Calu3 (cell line): ENCODE measurements around the gene TEKT4. TPM values are rescaled to one million over a fixed set of nuclear protein-coding genes. Genes with fewer than 3 reads are reported as not detected.
"Not testable (repeated sequence)": the region's sequence is repeated elsewhere in the genome, so short reads cannot be mapped to it uniquely, and the experiment has no call there.

ENCODE experiments used
- Bru-seq: library from RNA; stranded (reverse); fragments of 400-500 nt; gene quantifications from one replicate; lab custom pipeline; 2021; lab: Mats Ljungman, UMichigan
- BruChase-seq, 2 experiments: library from RNA; stranded (reverse); fragments of 400-500 nt; gene quantifications; one replicate each; lab custom pipeline; 2021; lab: Mats Ljungman, UMichigan
- BruUV-seq: library from RNA; stranded (reverse); fragments of 400-500 nt; replicated peaks from 2 replicates; lab custom pipeline; 2021; lab: Mats Ljungman, UMichigan
- CTCF ChIA-PET: fragments of 300-600 bp; sonication (Branson Sonifier 250); formaldehyde crosslinking; loops from one replicate; lab custom pipeline; 2022; ENCODE audit warnings: antibody characterized with exemption; lab: Charles Lee
- DNase-seq: peaks from one replicate; pipeline ENCODE4 v3.0.0; 2022
- H3K27ac Mint-ChIP-seq: one replicate; pipeline ENCODE4 v1.8.0; 2022; ENCODE audit warnings: mixed read lengths; ENCODE audit not compliant: unreplicated experiment
- H3K27me3 Mint-ChIP-seq: one replicate; pipeline ENCODE4 v1.8.0; 2022; ENCODE audit warnings: mixed read lengths; ENCODE audit not compliant: unreplicated experiment
- H3K36me3 Mint-ChIP-seq: one replicate; pipeline ENCODE4 v1.8.0; 2022; ENCODE audit warnings: mild to moderate bottlenecking, moderate library complexity, mixed read lengths; ENCODE audit not compliant: insufficient read depth, unreplicated experiment
- H3K4me1 Mint-ChIP-seq: one replicate; pipeline ENCODE4 v1.8.0; 2022; ENCODE audit warnings: mild to moderate bottlenecking, low read depth, mixed read lengths; ENCODE audit not compliant: unreplicated experiment
- H3K4me3 Mint-ChIP-seq: one replicate; pipeline ENCODE4 v1.8.0; 2022; ENCODE audit warnings: mild to moderate bottlenecking, low read depth, moderate library complexity, mixed read lengths; ENCODE audit not compliant: unreplicated experiment
- H3K9me3 Mint-ChIP-seq: one replicate; pipeline ENCODE4 v1.8.0; 2022; ENCODE audit warnings: low read depth, mixed read lengths; ENCODE audit not compliant: unreplicated experiment
- CTCF ChIP-seq: fragments of 200-600 bp; IDR thresholded peaks from one replicate; pipeline ENCODE4 v1.8.0; 2022; ENCODE audit warnings: antibody characterized with exemption; ENCODE audit not compliant: unreplicated experiment
- intact Hi-C: fragments of 100-400 bp; cut with micrococcal nuclease; formaldehyde crosslinking; loops from one replicate; pipeline ENCODE4 v1.10.0; 2022; ENCODE audit not compliant: unreplicated experiment
- long read RNA-seq: library from polyadenylated mRNA; stranded (forward); transcript quantifications from one replicate; pipeline ENCODE4 v2.0.0, GENCODE V29; 2022
- total RNA-seq: library from RNA; stranded (reverse); gene quantifications from 2 replicates; pipeline ENCODE4 v1.2.3, GENCODE V29; 2022

The TEKT4 gene
- 0.24 TPM in 1 of 2 replicates, not detected in the other for total RNA-seq
- Bru-seq, nascent RNA: not detected
- not detected for BruChase-seq, experiment 1, labeled RNA remaining after a 6-hour chase
- BruChase-seq, experiment 2, labeled RNA remaining after a 2-hour chase: not detected
- long read RNA-seq: 0 reads

GRCh38 chr2:94871226-94872087 is at the start of gene TEKT4:
Gene TEKT4 (plus strand): TSS chr2:94871430. CDS start chr2:94871580, 150 bp downstream.
- no peaks in the 10 kb centered on the region for H3K27me3 Mint-ChIP-seq
- no peak for DNase-seq
- no peaks in the 10 kb centered on the region for H3K36me3 Mint-ChIP-seq
- CTCF ChIA-PET: no interaction called here
- BruUV-seq: no TSS peak
- no peaks in the 10 kb centered on the region for H3K4me1 Mint-ChIP-seq
- intact Hi-C loops: no loop called here
- no peaks in the 10 kb centered on the region for H3K9me3 Mint-ChIP-seq
- TF ChIP-seq CTCF: no peak
- no peak within 1 kb of the TSS for H3K27ac Mint-ChIP-seq
- no peak within 1 kb of the TSS for H3K4me3 Mint-ChIP-seq

GRCh38 chr2:94839224-94839623 is 32.0 kb upstream of the TEKT4 start:
- H3K4me1 Mint-ChIP-seq, H3K27ac Mint-ChIP-seq, BruUV-seq, DNase-seq, H3K36me3 Mint-ChIP-seq, H3K9me3 Mint-ChIP-seq, intact Hi-C loops, CTCF ChIA-PET, H3K4me3 Mint-ChIP-seq: not testable (repeated sequence)
- H3K27me3 Mint-ChIP-seq: peaks cover 12% of the 10 kb centered on the region

DNA sequence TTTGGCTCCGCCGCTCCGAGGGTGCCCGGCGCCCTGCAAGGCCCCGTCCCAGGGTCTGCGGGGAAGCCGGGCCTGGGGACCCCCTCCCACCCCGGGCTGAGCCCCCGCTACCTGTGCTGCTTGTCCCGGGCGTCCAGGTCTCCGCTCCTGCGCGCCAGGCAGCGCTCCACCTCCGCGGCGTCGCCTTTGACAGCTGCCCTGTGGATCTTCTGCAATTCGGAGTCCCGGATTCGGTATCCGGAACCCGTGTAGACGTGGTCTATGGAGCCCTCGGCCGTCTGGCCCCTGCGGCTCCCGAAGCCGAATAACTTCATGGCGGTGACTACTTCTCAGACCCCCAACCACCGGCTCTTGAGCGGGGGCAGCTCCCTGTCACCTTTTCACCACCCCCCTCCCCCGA is 14.4 kb upstream of the TEKT4 start:
- BruUV-seq, H3K36me3 Mint-ChIP-seq, H3K27ac Mint-ChIP-seq, DNase-seq, intact Hi-C loops, H3K9me3 Mint-ChIP-seq, H3K4me1 Mint-ChIP-seq, CTCF ChIA-PET: not testable (repeated sequence)
- peak overlapping the region; percentile 57 for H3K4me3 Mint-ChIP-seq
- H3K27me3 Mint-ChIP-seq: peaks cover 32% of the 10 kb centered on the region

DNA sequence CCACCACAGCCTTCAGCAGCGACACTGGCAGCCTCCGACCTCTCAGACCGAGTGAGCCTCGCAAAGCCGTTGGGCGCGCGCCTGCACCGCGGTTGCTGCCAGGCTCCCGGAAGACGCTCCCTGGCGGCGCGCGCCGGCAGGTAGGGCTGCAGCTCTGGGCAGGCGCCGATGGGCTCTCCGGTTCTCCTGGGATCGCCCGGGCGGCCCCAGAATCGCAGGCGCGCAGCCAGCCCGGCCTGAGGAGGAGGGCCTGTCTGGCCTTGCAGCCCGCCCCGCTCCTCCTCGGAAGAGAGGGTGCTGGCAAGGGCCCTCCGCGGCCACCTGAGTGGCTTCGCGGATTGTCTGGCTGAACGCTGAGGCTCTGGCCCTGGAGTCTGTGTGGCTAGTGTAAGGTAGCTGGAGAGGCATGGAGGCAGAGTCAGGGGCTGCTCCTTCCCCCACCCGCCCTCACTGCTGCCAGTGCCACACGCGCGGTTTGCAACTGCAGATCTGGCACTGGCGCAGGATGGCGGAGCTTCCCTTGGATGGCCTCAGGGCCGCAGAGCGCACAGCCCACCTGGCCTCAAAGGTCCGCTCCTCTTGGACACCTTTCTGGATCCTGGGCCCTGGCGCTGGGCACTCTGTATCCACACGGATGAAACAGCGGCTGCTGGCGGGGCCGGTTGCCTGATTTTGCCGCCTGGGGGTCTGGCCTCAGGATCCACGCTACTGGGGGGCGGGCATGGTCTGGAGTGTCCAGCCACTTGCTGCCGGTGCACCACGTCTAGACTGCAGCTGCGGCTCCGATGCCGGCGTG is 13.7 kb upstream of the TEKT4 start:
- intact Hi-C loops, BruUV-seq, H3K27ac Mint-ChIP-seq, H3K9me3 Mint-ChIP-seq, H3K36me3 Mint-ChIP-seq, CTCF ChIA-PET, H3K4me1 Mint-ChIP-seq: not testable (repeated sequence)
- H3K4me3 Mint-ChIP-seq: peak overlapping the region; percentile 57
- DNase-seq: peak; percentile 41
- peaks cover 39% of the 10 kb centered on the region for H3K27me3 Mint-ChIP-seq

- CTCF ChIA-PET, H3K4me1 Mint-ChIP-seq, BruUV-seq, H3K27ac Mint-ChIP-seq, H3K36me3 Mint-ChIP-seq, H3K4me3 Mint-ChIP-seq, H3K9me3 Mint-ChIP-seq, intact Hi-C loops, DNase-seq: not testable (repeated sequence)
- peaks cover 41% of the 10 kb centered on the region for H3K27me3 Mint-ChIP-seq
Measured at GRCh38 chr2:94858163-94858888, 12.9 kb upstream of the TEKT4 start.
